ENCODE results near the gene ISG15.
"Not testable (repeated sequence)": the region's sequence is repeated elsewhere in the genome, so short reads cannot be mapped to it uniquely, and the experiment has no call there.

The ISG15 gene

GRCh38 chr1:999725-1000356, 13.5 kb upstream of the ISG15 start, which contains the start of gene HES4:
Gene HES4 (minus strand): TSS chr1:1000097. CDS start chr1:999973, 124 bp downstream.
- H3K9ac ChIP-seq (ENCODE audit: low read length): peak within 1 kb of the TSS; percentile 51
- H3K27me3 ChIP-seq (ENCODE audit: control insufficient read depth, insufficient read depth, low read length): peaks cover 73% of the 10 kb centered on the region
- peaks cover 33% of the 10 kb centered on the region for H3K4me1 ChIP-seq (ENCODE audit: control insufficient read depth, insufficient read depth, low read length)
- H3K9me3 ChIP-seq (ENCODE audit: control insufficient read depth, low read length): no peaks in the 10 kb centered on the region
- no peaks in the 10 kb centered on the region for H3K36me3 ChIP-seq (ENCODE audit: control insufficient read depth, insufficient read depth, low read length)
- H3K4me3 ChIP-seq (ENCODE audit: low read length): no peak within 1 kb of the TSS

GRCh38 chr1:1000357-1001056, 12.8 kb upstream of the ISG15 start:
- H3K9ac ChIP-seq (ENCODE audit: low read length): peak overlapping the region; percentile 51
- no peaks in the 10 kb centered on the region for H3K9me3 ChIP-seq (ENCODE audit: control insufficient read depth, low read length)
- H3K4me1 ChIP-seq (ENCODE audit: control insufficient read depth, insufficient read depth, low read length): peaks cover 39% of the 10 kb centered on the region
- no peaks in the 10 kb centered on the region for H3K36me3 ChIP-seq (ENCODE audit: control insufficient read depth, insufficient read depth, low read length)
- H3K4me3 ChIP-seq (ENCODE audit: low read length): no peak overlapping the region
- H3K27me3 ChIP-seq (ENCODE audit: control insufficient read depth, insufficient read depth, low read length): peaks cover 79% of the 10 kb centered on the region

- H3K4me3 ChIP-seq (ENCODE audit: low read length): no peak overlapping the region
- H3K9ac ChIP-seq (ENCODE audit: low read length): peak overlapping the region; percentile 34
- H3K36me3 ChIP-seq (ENCODE audit: control insufficient read depth, insufficient read depth, low read length): no peaks in the 10 kb centered on the region
- H3K27me3 ChIP-seq (ENCODE audit: control insufficient read depth, insufficient read depth, low read length): peaks cover 74% of the 10 kb centered on the region
- H3K4me1 ChIP-seq (ENCODE audit: control insufficient read depth, insufficient read depth, low read length): peaks cover 46% of the 10 kb centered on the region
- H3K9me3 ChIP-seq (ENCODE audit: control insufficient read depth, low read length): no peaks in the 10 kb centered on the region
These were observed 12.1 kb upstream of the ISG15 start for GRCh38 chr1:1001057-1001783.

- no peak overlapping the region for H3K9ac ChIP-seq (ENCODE audit: low read length)
- H3K4me1 ChIP-seq (ENCODE audit: control insufficient read depth, insufficient read depth, low read length): peaks cover 51% of the 10 kb centered on the region
- no peaks in the 10 kb centered on the region for H3K9me3 ChIP-seq (ENCODE audit: control insufficient read depth, low read length)
- peaks cover 54% of the 10 kb centered on the region for H3K27me3 ChIP-seq (ENCODE audit: control insufficient read depth, insufficient read depth, low read length)
- H3K36me3 ChIP-seq (ENCODE audit: control insufficient read depth, insufficient read depth, low read length): no peaks in the 10 kb centered on the region
- H3K4me3 ChIP-seq (ENCODE audit: low read length): no peak overlapping the region
These were observed 9.5 kb upstream of the ISG15 start for GRCh38 chr1:1003618-1004419.

- peaks cover 48% of the 10 kb centered on the region for H3K27me3 ChIP-seq (ENCODE audit: control insufficient read depth, insufficient read depth, low read length)
- H3K4me1 ChIP-seq (ENCODE audit: control insufficient read depth, insufficient read depth, low read length): peaks cover 47% of the 10 kb centered on the region
These were observed 8.9 kb upstream of the ISG15 start for GRCh38 chr1:1004420-1004779.

GRCh38 chr1:1004780-1005697, 8.3 kb upstream of the ISG15 start:
- peak overlapping the region; percentile 28 for H3K4me3 ChIP-seq (ENCODE audit: low read length)
- H3K9ac ChIP-seq (ENCODE audit: low read length): no peak overlapping the region
- H3K27me3 ChIP-seq (ENCODE audit: control insufficient read depth, insufficient read depth, low read length): peaks cover 44% of the 10 kb centered on the region
- no peaks in the 10 kb centered on the region for H3K9me3 ChIP-seq (ENCODE audit: control insufficient read depth, low read length)
- H3K4me1 ChIP-seq (ENCODE audit: control insufficient read depth, insufficient read depth, low read length): peaks cover 46% of the 10 kb centered on the region
- H3K36me3 ChIP-seq (ENCODE audit: control insufficient read depth, insufficient read depth, low read length): no peaks in the 10 kb centered on the region

More at GRCh38 chr1:1004420-1004779, 8.9 kb upstream of the ISG15 start:
- Histone ChIP-seq H3K4me3 (ENCODE audit: low read length) (no peak overlapping the region), H3K9ac (ENCODE audit: low read length) (no peak overlapping the region), H3K36me3 (ENCODE audit: control insufficient read depth, insufficient read depth, low read length) (no peaks in the 10 kb centered on the region), H3K9me3 (ENCODE audit: control insufficient read depth, low read length) (no peaks in the 10 kb centered on the region)

GRCh38 chr1:1005774-1006304, 7.5 kb upstream of the ISG15 start:
- H3K9me3 ChIP-seq (ENCODE audit: control insufficient read depth, low read length): no peaks in the 10 kb centered on the region
- H3K27me3 ChIP-seq (ENCODE audit: control insufficient read depth, insufficient read depth, low read length): peaks cover 37% of the 10 kb centered on the region
- no peak overlapping the region for H3K4me3 ChIP-seq (ENCODE audit: low read length)
- H3K9ac ChIP-seq (ENCODE audit: low read length): peak overlapping the region; percentile 28
- H3K4me1 ChIP-seq (ENCODE audit: control insufficient read depth, insufficient read depth, low read length): peaks cover 39% of the 10 kb centered on the region
- no peaks in the 10 kb centered on the region for H3K36me3 ChIP-seq (ENCODE audit: control insufficient read depth, insufficient read depth, low read length)

- Histone ChIP-seq H3K4me3 (ENCODE audit: low read length) (no peak overlapping the region), H3K9ac (ENCODE audit: low read length) (peak overlapping the region; percentile 28), H3K27me3 (ENCODE audit: control insufficient read depth, insufficient read depth, low read length) (peaks cover 30% of the 10 kb centered on the region), H3K36me3 (ENCODE audit: control insufficient read depth, insufficient read depth, low read length) (no peaks in the 10 kb centered on the region), H3K4me1 (ENCODE audit: control insufficient read depth, insufficient read depth, low read length) (peaks cover 33% of the 10 kb centered on the region), H3K9me3 (ENCODE audit: control insufficient read depth, low read length) (no peaks in the 10 kb centered on the region)
These were observed 6.8 kb upstream of the ISG15 start for GRCh38 chr1:1006305-1007159.

- H3K27me3 ChIP-seq (ENCODE audit: control insufficient read depth, insufficient read depth, low read length); H3K36me3 ChIP-seq (ENCODE audit: control insufficient read depth, insufficient read depth, low read length); H3K9me3 ChIP-seq (ENCODE audit: control insufficient read depth, low read length); H3K9ac ChIP-seq (ENCODE audit: low read length); H3K4me3 ChIP-seq (ENCODE audit: low read length): not testable (repeated sequence)
- H3K4me1 ChIP-seq (ENCODE audit: control insufficient read depth, insufficient read depth, low read length): peaks cover 36% of the 10 kb centered on the region
These were observed 3.2 kb upstream of the ISG15 start for GRCh38 chr1:1010131-1010530.

- H3K4me1 ChIP-seq (ENCODE audit: control insufficient read depth, insufficient read depth, low read length): peaks cover 23% of the 10 kb centered on the region
- no peaks in the 10 kb centered on the region for H3K36me3 ChIP-seq (ENCODE audit: control insufficient read depth, insufficient read depth, low read length)
- H3K9me3 ChIP-seq (ENCODE audit: control insufficient read depth, low read length): no peaks in the 10 kb centered on the region
- H3K27me3 ChIP-seq (ENCODE audit: control insufficient read depth, insufficient read depth, low read length): no peaks in the 10 kb centered on the region
- H3K4me3 ChIP-seq (ENCODE audit: low read length): no peak overlapping the region
- no peak overlapping the region for H3K9ac ChIP-seq (ENCODE audit: low read length)
These were observed 1.8 kb upstream of the ISG15 start for GRCh38 chr1:1011396-1011949.
